K562 (cell line): ENCODE data around the gene MITF. TPM values are rescaled to one million over a fixed set of nuclear protein-coding genes. Genes with fewer than 3 reads are reported as not detected.

Source experiments
- CEBPB ChIP-seq: fragments of 450-650 bp; IDR thresholded peaks from 2 replicates; pipeline ENCODE4 v1.6.1; 2016; ENCODE audit warnings: missing genetic modification characterization, missing compliant biosample characterization
- FOXK1 ChIP-seq: sonication (generic); formaldehyde crosslinking; IDR thresholded peaks from 2 replicates; pipeline ENCODE4 v1.8.0; 2022; ENCODE audit warnings: missing genetic modification reagents, mild to moderate bottlenecking, borderline replicate concordance
- HOXB6 ChIP-seq: fragments of 250-450 bp; sonication (Bioruptor Pico); IDR thresholded peaks from 2 replicates; pipeline ENCODE4 v1.5.1; 2022; ENCODE audit warnings: mild to moderate bottlenecking, borderline replicate concordance
- ILF3 ChIP-seq: fragments of 450-650 bp; IDR thresholded peaks from 2 replicates; pipeline ENCODE4 v1.6.1; 2018; ENCODE audit warnings: antibody characterized with exemption, mild to moderate bottlenecking, moderate library complexity, borderline replicate concordance
- KLF10 ChIP-seq: fragments of 250-450 bp; sonication (Bioruptor Pico); IDR thresholded peaks from 2 replicates; pipeline ENCODE4 v1.6.1; 2021; ENCODE audit warnings: matching md5 sums
- STAG1 ChIP-seq: sonication (generic); formaldehyde crosslinking; IDR thresholded peaks from 2 replicates; pipeline ENCODE4 v1.5.0; 2020; ENCODE audit warnings: missing genetic modification reagents, borderline replicate concordance
- YBX1 ChIP-seq: fragments of 450-650 bp; IDR thresholded peaks from 2 replicates; pipeline ENCODE4 v1.7.1; 2016; ENCODE audit warnings: mild to moderate bottlenecking
- ZFP30 ChIP-seq: fragments of 250-450 bp; sonication (Bioruptor Pico); IDR thresholded peaks from 2 replicates; pipeline ENCODE4 v1.8.0; 2022; ENCODE audit warnings: moderate library complexity, mild to moderate bottlenecking, inconsistent platforms, borderline replicate concordance
- ZNF217 ChIP-seq: sonication (generic); formaldehyde crosslinking; IDR thresholded peaks from 2 replicates; pipeline ENCODE4 v1.8.0; 2022; ENCODE audit warnings: mild to moderate bottlenecking, missing genetic modification reagents
- ZNF347 ChIP-seq: fragments of 450-650 bp; formaldehyde crosslinking; IDR thresholded peaks from 2 replicates; pipeline ENCODE4 v1.4.0; 2020; ENCODE audit warnings: low read depth, mild to moderate bottlenecking, moderate library complexity
- polyA plus RNA-seq, 8 experiments: library from polyadenylated mRNA; depleted of rRNA in 4 of 8; stranded (reverse) in 5 of 8; unstranded in 3 of 8; fragments of >200 nt; fragmentation: Nextera tagmentation in 2 of 8; fragmentation: Illumina TruSeq in 1 of 8; extraction: Ambion mirVana in 2 of 8; extraction: Trizol in 1 of 8; gene quantifications; 2 replicates each; pipeline versions ENCODE4 v1.2.1 to v1.2.3, GENCODE V29; 2011 to 2014; ENCODE audit warnings: inconsistent platforms in 1 of 8, missing spikeins in 1 of 8
- total RNA-seq, 7 experiments: library from RNA; depleted of rRNA in 6 of 7; stranded (reverse); fragments of >200 nt in 6 of 7; fragmentation: Illumina TruSeq in 2 of 7; extraction: Trizol in 2 of 7; gene quantifications; 2 replicates each; pipeline versions ENCODE4 v1.2.1 to v1.2.3, GENCODE V29; 2011 to 2021; ENCODE audit warnings: low replicate concordance in 1 of 7
- TF ChIP-seq, protein P1 (sequence below): fragments of 200-400 bp; formaldehyde crosslinking; IDR thresholded peaks from 2 replicates; pipeline ENCODE4 v1.6.1; 2017; ENCODE audit warnings: mild to moderate bottlenecking, low read depth, low read length, moderate library complexity
- TF ChIP-seq, protein P2 (sequence below): fragments of 450-650 bp; formaldehyde crosslinking; IDR thresholded peaks from 2 replicates; pipeline ENCODE4 v1.4.0; 2022; ENCODE audit warnings: missing genetic modification characterization

MITF gene
- total and polyA plus RNA-seq, 9 of the 15 experiments (the other 6 are each of a cell fraction or from before 2014, with no cell fraction given), result 5.6 to 14.9 (median 11.1) TPM

DNA sequence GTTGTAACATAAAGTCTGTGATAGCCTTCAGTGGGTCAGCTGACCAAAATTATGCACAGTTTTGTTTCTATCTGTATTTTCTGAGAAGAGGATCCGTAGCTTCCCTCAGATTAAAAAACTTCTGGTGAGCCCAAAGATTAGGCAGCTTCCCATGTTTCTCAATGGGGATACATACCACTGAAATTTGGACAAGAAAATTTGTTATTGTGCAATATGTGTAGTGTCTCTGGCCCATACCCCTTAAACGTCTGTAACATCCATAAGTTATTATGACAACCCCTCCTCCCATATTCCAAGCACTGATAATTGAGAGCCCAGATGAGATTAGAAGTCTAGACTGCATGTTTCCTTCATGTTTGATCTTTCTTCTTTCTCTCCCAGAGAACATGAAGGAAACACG, 1.9 kb upstream of the MITF start (continued):
- TF ChIP-seq, protein P1, sequence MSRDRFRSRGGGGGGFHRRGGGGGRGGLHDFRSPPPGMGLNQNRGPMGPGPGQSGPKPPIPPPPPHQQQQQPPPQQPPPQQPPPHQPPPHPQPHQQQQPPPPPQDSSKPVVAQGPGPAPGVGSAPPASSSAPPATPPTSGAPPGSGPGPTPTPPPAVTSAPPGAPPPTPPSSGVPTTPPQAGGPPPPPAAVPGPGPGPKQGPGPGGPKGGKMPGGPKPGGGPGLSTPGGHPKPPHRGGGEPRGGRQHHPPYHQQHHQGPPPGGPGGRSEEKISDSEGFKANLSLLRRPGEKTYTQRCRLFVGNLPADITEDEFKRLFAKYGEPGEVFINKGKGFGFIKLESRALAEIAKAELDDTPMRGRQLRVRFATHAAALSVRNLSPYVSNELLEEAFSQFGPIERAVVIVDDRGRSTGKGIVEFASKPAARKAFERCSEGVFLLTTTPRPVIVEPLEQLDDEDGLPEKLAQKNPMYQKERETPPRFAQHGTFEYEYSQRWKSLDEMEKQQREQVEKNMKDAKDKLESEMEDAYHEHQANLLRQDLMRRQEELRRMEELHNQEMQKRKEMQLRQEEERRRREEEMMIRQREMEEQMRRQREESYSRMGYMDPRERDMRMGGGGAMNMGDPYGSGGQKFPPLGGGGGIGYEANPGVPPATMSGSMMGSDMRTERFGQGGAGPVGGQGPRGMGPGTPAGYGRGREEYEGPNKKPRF, result no peak
- TF ChIP-seq STAG1 (CRISPR knock-in tag) (no peak), ZNF347 (CRISPR knock-in tag) (no peak), HOXB6 (CRISPR knock-in tag) (no peak), KLF10 (CRISPR knock-in tag) (no peak), ILF3 (no peak), CEBPB (tag) (peak; percentile 92), FOXK1 (no peak), YBX1 (no peak), ZNF217 (CRISPR knock-in tag) (no peak), ZFP30 (CRISPR knock-in tag) (no peak)
- TF ChIP-seq, protein P2, sequence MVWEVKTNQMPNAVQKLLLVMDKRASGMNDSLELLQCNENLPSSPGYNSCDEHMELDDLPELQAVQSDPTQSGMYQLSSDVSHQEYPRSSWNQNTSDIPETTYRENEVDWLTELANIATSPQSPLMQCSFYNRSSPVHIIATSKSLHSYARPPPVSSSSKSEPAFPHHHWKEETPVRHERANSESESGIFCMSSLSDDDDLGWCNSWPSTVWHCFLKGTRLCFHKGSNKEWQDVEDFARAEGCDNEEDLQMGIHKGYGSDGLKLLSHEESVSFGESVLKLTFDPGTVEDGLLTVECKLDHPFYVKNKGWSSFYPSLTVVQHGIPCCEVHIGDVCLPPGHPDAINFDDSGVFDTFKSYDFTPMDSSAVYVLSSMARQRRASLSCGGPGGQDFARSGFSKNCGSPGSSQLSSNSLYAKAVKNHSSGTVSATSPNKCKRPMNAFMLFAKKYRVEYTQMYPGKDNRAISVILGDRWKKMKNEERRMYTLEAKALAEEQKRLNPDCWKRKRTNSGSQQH, result no peak
